B cell (primary cell): Measurements from ENCODE around the gene TCF12. TPM values are rescaled to one million over a fixed set of nuclear protein-coding genes. Genes with fewer than 3 reads are reported as not detected.
A peak's percentile ranks its signal among the peaks of the same experiment; 100 is the strongest.

Experiments used
- ATAC-seq: fragments of 200-7000 bp; cut with Tn5 transposase; one replicate; pipeline ENCODE4 v1.10.0; 2021; ENCODE audit warnings: low read depth, mild to moderate bottlenecking, moderate number of reproducible peaks, moderate library complexity
- CTCF ChIA-PET: fragments of 350-600 bp; sonication (Branson Sonifier 250); formaldehyde crosslinking; loops from one replicate; lab custom pipeline; 2021; ENCODE audit warnings: antibody characterized with exemption, inconsistent platforms; lab: Charles Lee
- POLR2A ChIA-PET: fragments of 350-600 bp; sonication (Branson Sonifier 250); formaldehyde crosslinking; loops from one replicate; lab custom pipeline; 2021; ENCODE audit warnings: antibody characterized with exemption; lab: Charles Lee
- DNase-seq: peaks from one replicate; pipeline ENCODE4 v3.0.0; 2013
- H2AFZ ChIP-seq: 2 replicates; pipeline ENCODE4 v1.6.1; 2012; ENCODE audit warnings: mild to moderate bottlenecking, low read depth, low read length; ENCODE audit not compliant: insufficient read depth, poor library complexity, severe bottlenecking
- H3K27ac ChIP-seq, 2 donors: 1 replicate in 1 of 2; 2 replicates in 1 of 2; pipeline ENCODE4 v1.5.1; 2012 to 2013; ENCODE audit warnings: low read length in 2 of 2, mild to moderate bottlenecking in 2 of 2, moderate library complexity in 1 of 2
- H3K27me3 ChIP-seq, 4 experiments: fragments of 200-600 bp in 1 of 4; sonication (generic) in 1 of 4; replicated peaks in 1 of 4; 1 replicate in 2 of 4; 2 replicates in 2 of 4; pipeline versions ENCODE4 v1.6.1 to v1.7.0; 2013 to 2016; ENCODE audit warnings: low read length in 3 of 4, mild to moderate bottlenecking in 2 of 4, mixed read lengths in 1 of 4, moderate library complexity in 1 of 4; ENCODE audit not compliant: insufficient read depth in 4 of 4, control insufficient read depth in 3 of 4; ENCODE audit errors: control extremely low read depth in 1 of 4
- H3K36me3 ChIP-seq, 2 experiments: replicated peaks in 1 of 2; 1 replicate in 1 of 2; 2 replicates in 1 of 2; pipeline versions ENCODE4 v1.6.1 to v1.7.1; 2013; ENCODE audit warnings: low read length in 1 of 2; ENCODE audit not compliant: insufficient read depth in 2 of 2, control insufficient read depth in 1 of 2; ENCODE audit errors: control extremely low read depth in 1 of 2, extremely low read depth in 1 of 2
- H3K4me1 ChIP-seq, 2 donors: fragments of 200-600 bp in 1 of 2; sonication (generic) in 1 of 2; 1 replicate in 1 of 2; 2 replicates in 1 of 2; pipeline versions ENCODE4 v1.5.1 to v1.6.1; 2013 to 2017; ENCODE audit warnings: low read length in 2 of 2; ENCODE audit not compliant: control insufficient read depth in 2 of 2, insufficient read depth in 2 of 2
- H3K4me2 ChIP-seq: replicated peaks from 2 replicates; pipeline ENCODE3; 2012; ENCODE audit warnings: mild to moderate bottlenecking, low read depth, low read length; ENCODE audit not compliant: poor library complexity, severe bottlenecking
- H3K4me3 ChIP-seq, 5 experiments: fragments of 200-600 bp in 1 of 5; sonication (generic) in 1 of 5; 1 replicate in 3 of 5; 2 replicates in 2 of 5; pipeline versions ENCODE4 v1.5.1 to v1.7.0; 2011 to 2016; ENCODE audit warnings: low read length in 4 of 5, mild to moderate bottlenecking in 4 of 5, low read depth in 2 of 5, control low read depth in 1 of 5, moderate library complexity in 1 of 5; ENCODE audit not compliant: insufficient read depth in 1 of 5; ENCODE audit errors: control extremely low read depth in 1 of 5, extremely low read depth in 1 of 5
- H3K79me2 ChIP-seq: fragments of 200-600 bp; sonication (generic); one replicate; pipeline ENCODE4 v1.6.0; 2016; ENCODE audit warnings: low read length; ENCODE audit not compliant: control insufficient read depth, insufficient read depth
- H3K9ac ChIP-seq: fragments of 200-600 bp; sonication (generic); 2 replicates; pipeline ENCODE4 v1.6.1; 2017; ENCODE audit warnings: mild to moderate bottlenecking, low read length, moderate library complexity
- H3K9me3 ChIP-seq, 3 donors: one replicate each; pipeline versions ENCODE4 v1.6.1 to v1.7.1; 2013; ENCODE audit warnings: low read length in 2 of 3; ENCODE audit not compliant: control insufficient read depth in 2 of 3, insufficient read depth in 1 of 3; ENCODE audit errors: control extremely low read depth in 1 of 3
- H4K20me1 ChIP-seq: 2 replicates; pipeline ENCODE4 v1.6.0; 2012; ENCODE audit warnings: mild to moderate bottlenecking, low read length; ENCODE audit not compliant: insufficient read depth, control insufficient read depth, poor library complexity, severe bottlenecking
- H3K27ac Mint-ChIP-seq: one replicate; pipeline ENCODE4 v1.8.0; 2021; ENCODE audit warnings: mixed read lengths
- H3K27me3 Mint-ChIP-seq: one replicate; pipeline ENCODE4 v1.8.0; 2021; ENCODE audit warnings: mixed read lengths
- H3K4me1 Mint-ChIP-seq: one replicate; pipeline ENCODE4 v1.8.0; 2021; ENCODE audit warnings: mixed read lengths
- H3K4me3 Mint-ChIP-seq: one replicate; pipeline ENCODE4 v1.8.0; 2021; ENCODE audit warnings: mixed read lengths
- H3K9me3 Mint-ChIP-seq: one replicate; pipeline ENCODE4 v1.8.0; 2022; ENCODE audit warnings: mixed read lengths; ENCODE audit not compliant: insufficient read depth
- CTCF ChIP-seq: fragments of 200-600 bp; IDR thresholded peaks from one replicate; pipeline ENCODE4 v1.8.0; 2022; ENCODE audit warnings: antibody characterized with exemption, mild to moderate bottlenecking
- EZH2 ChIP-seq: IDR thresholded peaks from 2 replicates; pipeline ENCODE4 v1.6.1; 2012; ENCODE audit warnings: borderline replicate concordance, low read depth, mild to moderate bottlenecking, moderate library complexity, low read length; ENCODE audit not compliant: insufficient read depth, poor library complexity, severe bottlenecking
- WGBS: methylation state at CpG from one replicate; pipeline ENCODE4 v1.1.5; 2013; ENCODE audit warnings: missing lambda C conversion rate; ENCODE audit not compliant: insufficient coverage; 5-methylcytosine and 5-hydroxymethylcytosine counted together
- intact Hi-C: fragments of 100-400 bp; cut with micrococcal nuclease; formaldehyde crosslinking; loops from one replicate; pipeline ENCODE4 v1.10.0; 2022
- polyA plus RNA-seq: library from polyadenylated mRNA; depleted of rRNA; stranded (reverse); fragments of >200 nt; gene quantifications from 2 replicates; pipeline ENCODE4 v1.2.3, GENCODE V29; 2012
- total RNA-seq, 2 donors: library from RNA; stranded (reverse); fragments of 120-200 nt in 1 of 2; gene quantifications; 1 replicate in 1 of 2; 2 replicates in 1 of 2; pipeline versions ENCODE4 v1.2.3 to v1.2.4, GENCODE V29; 2013 to 2022

Gene TCF12
- total and polyA plus RNA-seq, 2 donors (not counting 1 experiment from before 2014, with no cell fraction given): 27.1 to 131 TPM

- Histone ChIP-seq H3K4me3 (no peak overlapping the region), H3K4me1 (peaks cover 19 to 24% of the 10 kb centered on the region in 2 donors), H3K36me3 (peaks cover 0 to 31% of the 10 kb centered on the region in 2 experiments), H3K27ac (peak overlapping the region in 1 of 2 donors; percentile 44), H3K9me3 (peaks cover 0 to 10% (median 0%) of the 10 kb centered on the region in 3 donors), H4K20me1 (peaks cover 58% of the 10 kb centered on the region), H2AFZ (no peak overlapping the region), H3K9ac (no peak overlapping the region), H3K27me3 (no peaks in the 10 kb centered on the region), H3K4me2 (no peak overlapping the region), H3K79me2 (peaks cover 50% of the 10 kb centered on the region)
- no peak for TF ChIP-seq CTCF
- no peak for TF ChIP-seq EZH2
- CTCF ChIA-PET: interaction anchor here (0.6 to 14.9 kb wide), 6 partner anchors 27 to 250 kb away, joined by 3 to 323 read pairs (median 3); no protein-coding TSS in a partner anchor
- ATAC-seq (no peak), DNase-seq (no peak)
- Mint-ChIP-seq H3K27ac (peak overlapping the region; percentile 26), H3K27me3 (no peaks in the 10 kb centered on the region), H3K4me1 (peaks cover 32% of the 10 kb centered on the region), H3K4me3 (no peak overlapping the region), H3K9me3 (no peaks in the 10 kb centered on the region)
- POLR2A ChIA-PET: interaction anchor here (0.6 to 0.7 kb wide), 4 partner anchors 100 to 628 kb away, joined by 5 to 10 read pairs (median 8); no protein-coding TSS in a partner anchor
- intact Hi-C loops: loop anchor here (5.0 to 10.0 kb wide), 3 partner anchors 395 to 818 kb away; partner anchors contain the start of gene POLR2M
- 97% methylated on average over 13 of the region's 21 CpGs for WGBS
Measured at GRCh38 chr15:57309856-57310760, 391.7 kb downstream of the TCF12 start.
